Breast epithelium (tissue), 3 donors: ENCODE data around the gene NUTM2A.
"Not testable (repeated sequence)": the region's sequence is repeated elsewhere in the genome, so short reads cannot be mapped to it uniquely, and the experiment has no call there.

Experiments
- CTCF ChIP-seq, 3 donors: fragments of 450-650 bp; IDR thresholded peaks; one replicate each; pipeline ENCODE4 v1.5.1; 2016 to 2017; ENCODE audit warnings: antibody characterized with exemption in 3 of 3, mild to moderate bottlenecking in 3 of 3, moderate library complexity in 3 of 3
- POLR2A ChIP-seq: fragments of 450-650 bp; IDR thresholded peaks from one replicate; pipeline ENCODE4 v1.6.1; 2016; ENCODE audit warnings: antibody characterized with exemption, mild to moderate bottlenecking, moderate library complexity

GRCh38 chr10:87216120-87216519, 9.1 kb upstream of the NUTM2A start:
- TF ChIP-seq CTCF (IDR thresholded peaks at IDR 0.05); POLR2A: not testable (repeated sequence)
